ENCODE measurements around the gene AKAP13. TPM values are rescaled to one million over a fixed set of nuclear protein-coding genes. Genes with fewer than 3 reads are reported as not detected.

Gene AKAP13
- polyA plus RNA-seq, 1 donor from 2014 or later: 10.0 TPM

DNA sequence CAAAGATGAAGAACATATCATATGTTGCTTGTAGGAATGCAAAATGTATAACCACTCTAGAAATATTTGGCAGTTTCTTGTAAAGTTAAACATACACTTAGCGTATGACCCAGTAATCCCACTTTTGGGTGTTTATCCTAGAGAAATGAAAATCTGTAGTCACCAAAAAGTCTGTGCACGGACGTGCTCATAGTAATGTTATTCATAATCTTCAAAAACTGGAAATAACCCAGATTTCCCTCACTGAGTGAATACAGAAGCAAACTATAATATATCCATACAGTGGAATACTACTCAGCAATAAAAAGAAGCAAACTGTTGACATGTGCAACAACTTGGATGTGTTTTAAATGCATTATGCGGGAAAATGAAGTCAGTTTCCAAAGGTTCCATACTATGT is 155.9 kb downstream of the AKAP13 start:
- no peaks in the 10 kb centered on the region for H3K27me3 ChIP-seq (ENCODE audit: insufficient read depth, low read depth, low read length)
- no peak overlapping the region for H3K4me2 ChIP-seq (ENCODE audit: low read length)
- no peaks in the 10 kb centered on the region for H3F3A ChIP-seq (ENCODE audit: insufficient read depth, low read length, poor library complexity, severe bottlenecking)
- no peaks in the 10 kb centered on the region for H3K79me2 ChIP-seq (replicated peaks; ENCODE audit: insufficient read depth, low read length)
- no peaks in the 10 kb centered on the region for H3K36me3 ChIP-seq (ENCODE audit: insufficient read depth, low read length)
- H3K9me2 ChIP-seq (ENCODE audit: insufficient read depth, low read length): no peaks in the 10 kb centered on the region
- H3K9me3 ChIP-seq (ENCODE audit: low read length): no peaks in the 10 kb centered on the region
- no peak overlapping the region for H3K9ac ChIP-seq (ENCODE audit: low read length)
- no peak overlapping the region for H3K4me3 ChIP-seq (ENCODE audit: low read length)
- H4K20me1 ChIP-seq (ENCODE audit: insufficient read depth): no peaks in the 10 kb centered on the region
- no peak overlapping the region for H2AFZ ChIP-seq (ENCODE audit: low read depth, low read length)
- no peak for TF ChIP-seq TAF1 (IDR thresholded peaks at IDR 0.05; ENCODE audit: low read depth)
- H3K27ac ChIP-seq (ENCODE audit: low read length): no peak overlapping the region

DNA sequence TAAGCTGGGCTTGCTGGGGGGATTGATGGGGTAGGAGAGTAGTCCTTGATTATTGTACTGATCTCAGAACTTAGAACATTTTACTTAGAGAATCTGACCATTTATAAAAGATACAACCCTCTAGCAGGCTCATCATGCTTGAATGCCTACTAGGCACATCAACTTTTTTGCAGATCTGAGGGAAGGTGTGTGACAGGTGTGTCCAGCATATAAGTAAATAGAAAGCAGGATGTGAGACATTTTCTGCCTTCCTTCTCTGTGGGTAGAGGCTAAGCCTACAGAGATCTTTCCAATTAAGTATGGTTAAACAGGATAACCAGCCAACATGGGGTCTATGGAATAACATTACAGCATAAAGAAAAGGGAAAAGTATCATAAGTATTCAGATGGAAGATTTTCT is 159.1 kb downstream of the AKAP13 start:
- Histone ChIP-seq H3K9ac (ENCODE audit: low read length) (no peak overlapping the region), H3K9me2 (ENCODE audit: insufficient read depth, low read length) (no peaks in the 10 kb centered on the region), H3K9me3 (ENCODE audit: low read length) (no peaks in the 10 kb centered on the region), H3K27me3 (ENCODE audit: insufficient read depth, low read depth, low read length) (no peaks in the 10 kb centered on the region), H3K36me3 (ENCODE audit: insufficient read depth, low read length) (no peaks in the 10 kb centered on the region), H3K4me2 (ENCODE audit: low read length) (no peak overlapping the region), H2AFZ (ENCODE audit: low read depth, low read length) (no peak overlapping the region), H3K27ac (ENCODE audit: low read length) (no peak overlapping the region), H3K4me3 (ENCODE audit: low read length) (no peak overlapping the region), H4K20me1 (ENCODE audit: insufficient read depth) (no peaks in the 10 kb centered on the region), H3F3A (ENCODE audit: insufficient read depth, low read length, poor library complexity, severe bottlenecking) (no peaks in the 10 kb centered on the region), H3K79me2 (replicated peaks; ENCODE audit: insufficient read depth, low read length) (no peaks in the 10 kb centered on the region)
- no peak for TF ChIP-seq SMC3 (conservative IDR thresholded peaks at IDR 0.05; ENCODE audit: poor library complexity)
- TF ChIP-seq TAF1 (IDR thresholded peaks at IDR 0.05; ENCODE audit: low read depth): no peak
- no peak for TF ChIP-seq EP300 (conservative IDR thresholded peaks at IDR 0.05; ENCODE audit: poor library complexity, severe bottlenecking)
- TF ChIP-seq, protein P1, sequence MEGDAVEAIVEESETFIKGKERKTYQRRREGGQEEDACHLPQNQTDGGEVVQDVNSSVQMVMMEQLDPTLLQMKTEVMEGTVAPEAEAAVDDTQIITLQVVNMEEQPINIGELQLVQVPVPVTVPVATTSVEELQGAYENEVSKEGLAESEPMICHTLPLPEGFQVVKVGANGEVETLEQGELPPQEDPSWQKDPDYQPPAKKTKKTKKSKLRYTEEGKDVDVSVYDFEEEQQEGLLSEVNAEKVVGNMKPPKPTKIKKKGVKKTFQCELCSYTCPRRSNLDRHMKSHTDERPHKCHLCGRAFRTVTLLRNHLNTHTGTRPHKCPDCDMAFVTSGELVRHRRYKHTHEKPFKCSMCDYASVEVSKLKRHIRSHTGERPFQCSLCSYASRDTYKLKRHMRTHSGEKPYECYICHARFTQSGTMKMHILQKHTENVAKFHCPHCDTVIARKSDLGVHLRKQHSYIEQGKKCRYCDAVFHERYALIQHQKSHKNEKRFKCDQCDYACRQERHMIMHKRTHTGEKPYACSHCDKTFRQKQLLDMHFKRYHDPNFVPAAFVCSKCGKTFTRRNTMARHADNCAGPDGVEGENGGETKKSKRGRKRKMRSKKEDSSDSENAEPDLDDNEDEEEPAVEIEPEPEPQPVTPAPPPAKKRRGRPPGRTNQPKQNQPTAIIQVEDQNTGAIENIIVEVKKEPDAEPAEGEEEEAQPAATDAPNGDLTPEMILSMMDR (IDR thresholded peaks at IDR 0.05; ENCODE audit: poor library complexity, severe bottlenecking): no peak
- TF ChIP-seq MXI1 (conservative IDR thresholded peaks at IDR 0.05; ENCODE audit: poor library complexity, severe bottlenecking): no peak
- no peak for TF ChIP-seq RAD21 (conservative IDR thresholded peaks at IDR 0.05)

DNA sequence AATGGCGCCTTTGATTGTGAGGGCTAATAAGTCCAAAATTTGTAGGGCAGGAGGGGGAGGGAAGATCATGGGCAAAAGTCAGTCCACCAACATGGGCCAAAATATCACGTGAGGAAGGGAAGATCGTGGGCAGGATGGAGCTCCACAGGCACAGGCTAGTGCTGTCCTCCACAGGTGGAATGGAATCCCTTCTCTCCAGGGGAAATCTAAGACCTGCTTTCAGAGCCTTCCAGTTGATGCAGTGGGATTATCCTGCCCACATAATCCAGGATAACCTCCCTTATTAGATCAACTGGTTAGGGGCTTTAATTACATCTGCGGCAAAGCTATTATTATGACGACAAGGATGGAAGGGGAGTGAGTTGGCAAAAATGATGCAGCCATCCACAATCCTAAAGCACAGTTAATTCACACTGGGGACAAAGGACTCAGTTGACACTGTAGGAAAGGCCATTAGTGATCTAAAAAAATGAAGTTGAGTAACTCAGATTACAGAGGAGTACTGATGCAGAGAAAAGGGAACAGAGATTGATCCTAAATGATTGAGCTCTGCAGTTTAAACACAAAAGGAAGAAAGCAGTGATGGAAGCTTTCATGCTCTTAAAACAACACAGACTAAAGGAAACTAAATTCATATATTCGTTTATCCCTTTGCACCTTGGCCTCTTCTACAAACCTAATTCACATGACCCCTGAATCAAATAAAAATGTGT is 159.8 kb downstream of the AKAP13 start:
- Histone ChIP-seq H3K4me3 (ENCODE audit: low read length) (no peak overlapping the region), H3K27ac (ENCODE audit: low read length) (no peak overlapping the region), H4K20me1 (ENCODE audit: insufficient read depth) (no peaks in the 10 kb centered on the region), H3K9me2 (ENCODE audit: insufficient read depth, low read length) (no peaks in the 10 kb centered on the region), H3K4me2 (ENCODE audit: low read length) (no peak overlapping the region), H3K9me3 (ENCODE audit: low read length) (no peaks in the 10 kb centered on the region), H3K27me3 (ENCODE audit: insufficient read depth, low read depth, low read length) (no peaks in the 10 kb centered on the region), H2AFZ (ENCODE audit: low read depth, low read length) (no peak overlapping the region), H3F3A (ENCODE audit: insufficient read depth, low read length, poor library complexity, severe bottlenecking) (no peaks in the 10 kb centered on the region), H3K9ac (ENCODE audit: low read length) (no peak overlapping the region), H3K79me2 (replicated peaks; ENCODE audit: insufficient read depth, low read length) (no peaks in the 10 kb centered on the region), H3K36me3 (ENCODE audit: insufficient read depth, low read length) (no peaks in the 10 kb centered on the region)
- TF ChIP-seq, protein P2, sequence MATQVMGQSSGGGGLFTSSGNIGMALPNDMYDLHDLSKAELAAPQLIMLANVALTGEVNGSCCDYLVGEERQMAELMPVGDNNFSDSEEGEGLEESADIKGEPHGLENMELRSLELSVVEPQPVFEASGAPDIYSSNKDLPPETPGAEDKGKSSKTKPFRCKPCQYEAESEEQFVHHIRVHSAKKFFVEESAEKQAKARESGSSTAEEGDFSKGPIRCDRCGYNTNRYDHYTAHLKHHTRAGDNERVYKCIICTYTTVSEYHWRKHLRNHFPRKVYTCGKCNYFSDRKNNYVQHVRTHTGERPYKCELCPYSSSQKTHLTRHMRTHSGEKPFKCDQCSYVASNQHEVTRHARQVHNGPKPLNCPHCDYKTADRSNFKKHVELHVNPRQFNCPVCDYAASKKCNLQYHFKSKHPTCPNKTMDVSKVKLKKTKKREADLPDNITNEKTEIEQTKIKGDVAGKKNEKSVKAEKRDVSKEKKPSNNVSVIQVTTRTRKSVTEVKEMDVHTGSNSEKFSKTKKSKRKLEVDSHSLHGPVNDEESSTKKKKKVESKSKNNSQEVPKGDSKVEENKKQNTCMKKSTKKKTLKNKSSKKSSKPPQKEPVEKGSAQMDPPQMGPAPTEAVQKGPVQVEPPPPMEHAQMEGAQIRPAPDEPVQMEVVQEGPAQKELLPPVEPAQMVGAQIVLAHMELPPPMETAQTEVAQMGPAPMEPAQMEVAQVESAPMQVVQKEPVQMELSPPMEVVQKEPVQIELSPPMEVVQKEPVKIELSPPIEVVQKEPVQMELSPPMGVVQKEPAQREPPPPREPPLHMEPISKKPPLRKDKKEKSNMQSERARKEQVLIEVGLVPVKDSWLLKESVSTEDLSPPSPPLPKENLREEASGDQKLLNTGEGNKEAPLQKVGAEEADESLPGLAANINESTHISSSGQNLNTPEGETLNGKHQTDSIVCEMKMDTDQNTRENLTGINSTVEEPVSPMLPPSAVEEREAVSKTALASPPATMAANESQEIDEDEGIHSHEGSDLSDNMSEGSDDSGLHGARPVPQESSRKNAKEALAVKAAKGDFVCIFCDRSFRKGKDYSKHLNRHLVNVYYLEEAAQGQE (IDR thresholded peaks at IDR 0.05; ENCODE audit: borderline replicate concordance): no peak
- TF ChIP-seq MXI1 (conservative IDR thresholded peaks at IDR 0.05; ENCODE audit: poor library complexity, severe bottlenecking): no peak
- no peak for TF ChIP-seq EZH2 (IDR thresholded peaks at IDR 0.05; ENCODE audit: borderline replicate concordance, insufficient read depth, low read length, poor library complexity, severe bottlenecking)
- TF ChIP-seq TAF1 (IDR thresholded peaks at IDR 0.05; ENCODE audit: low read depth): no peak
- TF ChIP-seq RAD21 (conservative IDR thresholded peaks at IDR 0.05): no peak
- no peak for TF ChIP-seq POLR2AphosphoS5 (IDR thresholded peaks at IDR 0.05)
- TF ChIP-seq, protein P1 (IDR thresholded peaks at IDR 0.05; ENCODE audit: poor library complexity, severe bottlenecking): no peak

All from neural cell (in vitro differentiated cells).